HG03135 (cell line): ENCODE results near the gene EIF3L.

Experiments used
- ATAC-seq: cut with Tn5 transposase; IDR thresholded peaks from one replicate; pipeline ENCODE4 v1.9.1; 2021; ENCODE audit warnings: mild to moderate bottlenecking, moderate library complexity; ENCODE audit not compliant: unreplicated experiment

EIF3L gene

DNA sequence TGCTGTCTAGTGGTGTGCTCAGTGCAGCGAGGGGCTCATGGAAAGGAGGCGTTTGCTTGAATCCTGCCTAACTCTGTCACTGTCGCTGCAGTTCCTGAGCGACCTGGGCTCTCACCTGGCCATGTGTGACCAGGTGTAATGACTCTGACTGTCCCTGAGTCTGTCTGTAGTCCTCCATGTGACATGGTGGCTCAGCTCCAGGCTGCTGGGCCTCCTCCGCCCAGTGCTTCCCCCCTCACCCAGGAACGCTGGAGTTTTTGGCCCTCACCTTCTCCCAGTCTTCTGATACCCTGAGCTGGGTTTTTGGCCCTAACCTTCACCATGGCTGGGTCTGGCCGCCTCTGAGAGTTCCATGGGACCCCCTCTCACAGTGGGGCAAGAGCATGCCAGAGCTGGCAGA lies 77.1 kb downstream of the EIF3L start:
- no peak for ATAC-seq

DNA sequence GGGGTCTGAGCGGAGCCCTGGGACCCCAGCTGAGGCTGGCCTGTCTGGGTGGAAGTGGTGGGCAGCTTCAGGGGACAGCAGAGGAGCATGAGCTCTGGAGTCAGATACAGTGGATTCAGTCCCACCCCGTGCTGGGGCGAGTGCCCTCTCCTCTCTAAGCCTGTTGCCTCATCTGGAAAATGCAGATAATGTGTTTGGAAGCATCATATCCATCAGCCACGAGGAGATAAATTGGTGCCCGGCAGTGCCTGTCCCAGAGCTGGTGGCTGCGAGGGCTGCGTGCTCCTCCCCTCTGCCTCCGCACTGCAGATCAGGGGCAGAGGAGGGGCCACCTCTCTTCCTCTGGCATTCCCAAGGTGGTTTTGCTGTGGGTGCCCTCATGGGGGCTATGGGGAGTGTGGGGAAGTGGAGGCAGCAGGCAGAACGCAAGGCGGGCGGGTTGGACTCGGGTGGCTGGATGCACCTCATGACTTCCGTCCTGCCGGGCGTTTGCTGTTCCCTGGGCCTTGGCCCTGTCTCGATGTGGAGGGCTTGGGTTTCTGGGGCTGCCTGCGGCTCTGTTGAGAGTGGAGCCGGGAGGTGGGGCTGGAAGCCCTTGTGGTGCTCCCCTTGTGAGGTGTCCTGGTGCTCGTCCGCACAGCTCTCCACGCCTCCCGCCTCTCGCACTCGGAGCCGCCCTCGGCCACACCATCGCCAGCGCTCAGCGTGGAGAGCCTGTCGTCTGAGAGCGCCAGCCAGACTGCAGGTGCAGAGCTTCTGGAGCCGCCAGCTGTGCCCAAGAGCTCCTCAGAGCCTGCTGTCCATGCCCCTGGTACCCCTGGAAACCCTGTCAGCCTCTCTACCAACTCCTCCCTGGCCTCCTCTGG lies 77.8 kb downstream of the EIF3L start:
- ATAC-seq: no peak

DNA sequence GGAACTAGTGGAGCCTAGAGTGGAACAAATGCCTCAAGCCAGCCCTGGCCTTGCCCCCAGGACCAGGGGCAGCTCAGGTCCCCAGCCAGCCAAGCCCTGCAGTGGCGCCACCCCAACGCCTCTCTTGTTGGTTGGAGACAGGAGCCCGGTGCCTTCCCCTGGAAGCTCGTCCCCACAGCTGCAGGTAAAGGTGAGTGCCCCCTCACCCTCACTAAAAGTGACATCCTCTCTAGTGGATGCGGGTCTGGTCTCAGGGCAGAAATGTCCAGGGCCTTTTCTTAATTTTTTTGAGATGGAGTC lies 78.4 kb downstream of the EIF3L start:
- no peak for ATAC-seq

DNA sequence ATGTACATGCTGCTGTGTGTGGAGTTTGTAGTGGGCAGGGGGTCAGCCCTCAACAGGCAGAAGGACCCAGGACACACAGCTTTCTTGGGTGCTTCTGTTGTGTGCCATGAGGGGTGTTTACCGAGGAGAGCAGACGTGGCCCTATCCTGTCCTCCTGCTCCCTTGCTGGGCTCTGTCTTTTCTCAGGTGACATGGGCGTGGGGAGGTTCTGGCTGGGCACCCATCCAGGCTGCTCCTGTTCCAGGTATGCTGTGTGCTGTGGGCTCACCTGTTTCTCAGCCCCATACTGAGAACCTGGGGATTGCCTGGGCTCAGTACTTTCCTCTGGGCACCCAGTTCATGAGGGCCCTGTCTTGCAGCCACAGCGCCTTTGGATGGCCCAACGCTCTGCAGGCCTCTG lies 80.2 kb downstream of the EIF3L start:
- ATAC-seq: no peak

DNA sequence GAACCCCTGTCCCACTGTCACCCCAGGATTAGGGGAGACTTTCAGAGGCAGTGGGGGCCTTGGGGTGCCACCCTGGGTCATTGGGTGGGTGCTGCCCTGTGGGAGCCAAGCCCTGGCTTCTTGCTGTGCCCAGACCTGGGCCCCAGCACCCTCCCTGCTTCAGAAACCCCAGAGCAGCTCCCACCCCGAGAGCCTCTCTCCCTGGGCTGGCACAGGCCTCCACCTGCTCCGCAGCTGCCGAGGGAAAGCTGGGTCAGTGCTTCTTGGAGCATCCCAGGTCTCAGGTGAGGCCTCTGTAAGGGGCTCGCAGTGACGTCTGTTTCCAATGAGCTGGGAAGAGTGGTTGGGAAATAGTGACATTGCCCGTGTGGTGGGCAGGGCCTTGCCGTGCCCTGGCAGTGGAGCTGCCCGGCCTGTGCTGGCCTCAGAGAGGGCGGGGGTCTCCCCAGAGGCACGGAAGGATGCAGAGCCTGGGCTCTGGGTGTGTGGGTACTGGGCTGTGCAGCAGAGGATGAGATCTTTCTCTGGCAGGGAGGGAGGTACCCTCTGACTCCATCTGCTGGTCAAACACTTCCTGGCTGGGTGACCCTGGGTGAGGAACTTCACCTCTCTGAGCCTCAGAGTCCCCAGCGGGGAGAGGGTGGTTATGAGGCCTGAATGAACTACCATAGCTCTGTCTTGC lies 81.2 kb downstream of the EIF3L start:
- ATAC-seq: no peak

DNA sequence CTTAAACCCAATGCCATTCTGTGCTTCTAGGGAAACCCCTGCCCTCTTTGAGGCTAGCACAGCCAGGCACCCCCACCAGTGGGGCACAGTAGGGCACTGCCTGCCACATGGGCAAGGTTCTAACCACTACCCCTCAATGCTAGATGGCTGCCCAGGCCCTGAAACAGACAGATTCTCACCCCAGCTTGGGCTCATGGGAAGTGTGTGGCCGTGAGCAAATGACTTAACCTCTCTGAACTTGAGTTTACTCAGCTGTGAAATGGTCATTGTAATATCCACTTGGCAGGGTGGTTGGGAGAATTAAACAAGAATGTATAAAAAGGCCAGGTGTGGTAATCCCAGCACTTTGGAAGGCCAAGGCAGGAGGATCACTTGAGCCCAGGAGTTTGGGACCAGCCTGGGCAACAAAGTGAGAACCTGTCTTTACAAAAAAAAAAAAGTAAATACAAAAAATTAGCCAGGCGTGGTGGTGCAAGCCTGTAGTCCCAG lies 81.8 kb downstream of the EIF3L start:
- ATAC-seq: no peak

DNA sequence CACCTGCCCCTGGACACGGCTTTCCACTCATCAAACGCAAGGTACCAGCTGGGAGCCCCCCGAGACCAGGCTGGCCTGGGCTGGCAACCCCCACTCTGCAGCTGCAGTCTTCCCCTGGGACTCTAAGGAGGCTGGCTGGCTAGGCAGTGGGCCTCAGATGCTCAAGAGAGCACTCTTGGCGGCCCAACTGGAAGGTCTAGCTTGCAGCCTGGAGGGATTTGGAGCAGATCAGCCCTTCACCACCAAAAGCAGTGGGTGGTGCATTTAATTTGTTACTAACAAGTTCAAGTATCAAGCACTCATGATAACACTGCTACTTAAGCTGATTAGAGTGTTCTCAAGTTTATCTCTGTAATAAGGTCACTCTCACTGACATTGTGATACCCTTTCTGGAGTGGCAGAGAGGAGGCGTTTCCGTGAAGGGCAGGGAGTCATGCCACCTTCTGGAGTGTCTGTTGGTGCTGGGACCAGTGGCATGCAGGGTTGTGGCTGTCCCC lies 82.7 kb downstream of the EIF3L start:
- no peak for ATAC-seq

DNA sequence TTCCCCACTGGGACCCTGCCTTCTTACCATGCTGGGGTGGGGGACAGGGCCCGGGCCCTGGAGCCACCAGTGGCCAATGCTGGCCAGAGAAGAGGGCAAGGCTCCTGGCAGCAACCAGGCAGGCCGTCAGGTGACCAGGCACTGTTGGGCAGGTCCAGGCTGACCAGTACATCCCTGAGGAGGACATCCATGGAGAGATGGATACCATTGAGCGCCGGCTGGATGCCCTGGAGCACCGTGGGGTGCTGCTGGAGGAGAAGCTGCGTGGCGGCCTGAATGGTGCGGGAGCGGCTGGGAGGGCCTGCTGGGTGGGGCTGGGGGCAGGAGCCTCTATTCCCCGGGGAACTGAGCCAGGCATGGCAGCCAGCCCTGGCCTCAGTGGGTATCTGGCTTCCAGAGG lies 83.2 kb downstream of the EIF3L start:
- ATAC-seq: no peak

DNA sequence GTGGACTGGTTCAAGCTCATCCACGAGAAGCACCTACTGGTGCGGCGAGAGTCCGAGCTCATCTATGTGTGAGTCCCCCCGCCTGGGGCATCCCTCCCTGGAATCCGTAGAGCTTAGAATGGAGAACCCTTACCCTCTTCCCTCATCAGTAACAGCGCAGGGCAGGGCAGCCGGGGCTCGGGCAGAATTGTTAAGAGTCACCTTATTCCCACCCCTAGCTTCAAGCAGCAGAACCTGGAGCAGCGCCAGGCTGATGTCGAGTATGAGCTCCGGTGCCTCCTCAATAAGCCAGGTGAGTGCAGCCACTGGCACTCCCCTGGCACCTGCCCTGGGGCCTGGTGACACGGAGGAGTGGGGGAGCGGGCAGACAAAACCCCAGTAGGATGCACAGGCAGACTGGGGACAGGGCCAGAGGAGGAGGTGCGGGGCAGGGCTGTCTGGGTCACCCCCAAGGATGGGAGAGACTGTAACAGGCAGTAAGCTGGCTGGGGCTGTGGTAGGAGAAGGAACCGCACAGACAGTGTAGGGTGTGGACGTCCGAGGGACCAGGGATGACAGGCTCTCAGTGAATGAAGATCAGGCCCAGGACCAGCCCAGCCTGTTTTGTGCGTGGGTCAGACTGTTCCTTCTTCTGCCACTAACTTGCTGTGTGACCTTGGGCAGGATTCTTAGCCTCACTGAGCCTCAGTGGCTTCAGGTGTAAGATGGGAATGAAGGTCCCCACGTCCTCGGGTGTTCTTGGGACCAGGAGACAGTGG lies 83.8 kb downstream of the EIF3L start:
- no peak for ATAC-seq

DNA sequence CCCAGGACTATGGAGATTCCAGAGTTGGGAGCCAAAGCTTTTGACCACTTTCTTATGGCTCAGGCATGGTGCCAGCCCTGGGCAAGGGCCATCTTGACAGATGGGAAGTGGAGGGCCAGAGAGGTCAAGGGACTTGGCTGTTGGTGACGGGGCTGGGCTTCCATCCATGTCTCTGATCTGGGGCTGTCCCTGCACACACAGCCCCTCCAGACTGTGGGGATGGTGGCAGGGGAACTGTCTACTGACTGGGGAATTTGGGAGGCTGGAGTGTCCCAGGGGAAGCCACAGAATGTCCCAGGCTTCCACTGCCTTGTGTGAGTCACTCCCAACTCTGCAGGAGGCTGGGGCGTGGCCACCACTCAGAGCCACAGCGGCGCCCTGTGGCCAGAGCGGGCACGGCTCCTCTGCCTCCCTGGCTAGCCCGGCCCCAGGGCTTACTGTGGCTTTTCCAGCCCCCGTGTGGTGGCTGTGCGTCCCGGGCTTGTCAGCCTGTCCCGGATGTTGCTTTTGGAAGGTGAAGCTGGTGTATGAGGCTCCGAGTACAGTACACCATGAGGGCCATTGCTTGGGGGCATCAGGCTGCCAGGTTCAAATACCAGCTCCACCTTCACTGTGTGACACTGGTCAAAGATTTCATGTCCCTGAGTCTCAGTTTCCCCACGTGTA lies 84.6 kb downstream of the EIF3L start:
- no peak for ATAC-seq
